Kidney (tissue), 14 donors: ENCODE measurements around the gene SPATA33. TPM values are rescaled to one million over a fixed set of nuclear protein-coding genes. Genes with fewer than 3 reads are reported as not detected.

ENCODE experiments used
- DNase-seq, 5 donors: peaks; one replicate each; pipeline ENCODE4 v3.0.0-alpha.2; 2013 to 2020
- FAIRE-seq: peaks from 2 replicates; lab custom pipeline; 2012; peaks lifted over from hg19 to GRCh38; lab: Jason Lieb, UNC
- H3K27ac ChIP-seq, 2 donors: one replicate each; pipeline ENCODE4 v1.7.0; 2013; ENCODE audit warnings: low read depth in 2 of 2, low read length in 2 of 2, inconsistent platforms in 1 of 2
- H3K27me3 ChIP-seq: one replicate; pipeline ENCODE4 v1.7.1; 2013; ENCODE audit warnings: low read length, inconsistent platforms; ENCODE audit not compliant: control insufficient read depth, insufficient read depth
- H3K36me3 ChIP-seq, 3 donors: one replicate each; pipeline versions ENCODE4 v1.7.0 to v1.7.1; 2013; ENCODE audit warnings: low read length in 3 of 3, control low read depth in 1 of 3, inconsistent platforms in 1 of 3; ENCODE audit not compliant: insufficient read depth in 3 of 3, control insufficient read depth in 2 of 3
- H3K4me1 ChIP-seq, 3 donors: one replicate each; pipeline versions ENCODE4 v1.7.0 to v1.7.1; 2013; ENCODE audit warnings: low read length in 3 of 3, inconsistent platforms in 1 of 3, low read depth in 1 of 3; ENCODE audit not compliant: control insufficient read depth in 2 of 3, insufficient read depth in 2 of 3
- H3K4me3 ChIP-seq, 3 donors: one replicate each; pipeline versions ENCODE4 v1.7.0 to v1.8.1; 2013; ENCODE audit warnings: low read length in 3 of 3, control low read depth in 1 of 3, inconsistent platforms in 1 of 3
- H3K9ac ChIP-seq, 3 donors: one replicate each; pipeline versions ENCODE4 v1.7.0 to v1.7.1; 2013; ENCODE audit warnings: low read length in 3 of 3, control low read depth in 1 of 3, inconsistent platforms in 1 of 3
- H3K9me3 ChIP-seq, 3 donors: one replicate each; pipeline versions ENCODE4 v1.7.0 to v1.7.1; 2013; ENCODE audit warnings: low read length in 3 of 3, control low read depth in 1 of 3, inconsistent platforms in 1 of 3; ENCODE audit not compliant: control insufficient read depth in 2 of 3, insufficient read depth in 1 of 3
- intact Hi-C: fragments of 100-400 bp; cut with DNase I; formaldehyde crosslinking; loops from one replicate; pipeline ENCODE4 v1.11.1; 2022
- polyA plus RNA-seq: library from polyadenylated mRNA; stranded (reverse); fragments of 350-450 nt; fragmentation: Illumina TruSeq; extraction: RNeasy Lipid Tissue Mini Kit (QIAGEN cat#74804); gene quantifications from one replicate; pipeline ENCODE4 v1.2.3, GENCODE V29; 2014; ENCODE audit warnings: low read depth, low replicate concordance; ENCODE audit not compliant: insufficient read depth
- total RNA-seq: library from RNA; stranded (reverse); fragmentation: NEBNext Ultra II Directional; extraction: Animal tissue kit (Norgen Biotek cat#: 25700); gene quantifications from one replicate; pipeline ENCODE4 v1.2.1, GENCODE V29; 2021
- TF ChIP-seq, protein P1 (sequence below): IDR thresholded peaks from 3 replicates; pipeline ENCODE4 v1.5.1; 2012; ENCODE audit warnings: mild to moderate bottlenecking, moderate library complexity, borderline replicate concordance; ENCODE audit not compliant: insufficient read depth; ENCODE audit errors: extremely low read depth
- donor health status: control.
- donor health status: control.
- donor health status: control.
- donor health status: control.
- donor health status: control.
- donor health status: DM: yes; HTN: yes; CAD: no.
- donor health status: Normal renal cell carcinoma (clear cell type).

Gene SPATA33
- total and polyA plus RNA-seq, 2 donors from 2014 or later, result 13.4 to 16.3 TPM

DNA sequence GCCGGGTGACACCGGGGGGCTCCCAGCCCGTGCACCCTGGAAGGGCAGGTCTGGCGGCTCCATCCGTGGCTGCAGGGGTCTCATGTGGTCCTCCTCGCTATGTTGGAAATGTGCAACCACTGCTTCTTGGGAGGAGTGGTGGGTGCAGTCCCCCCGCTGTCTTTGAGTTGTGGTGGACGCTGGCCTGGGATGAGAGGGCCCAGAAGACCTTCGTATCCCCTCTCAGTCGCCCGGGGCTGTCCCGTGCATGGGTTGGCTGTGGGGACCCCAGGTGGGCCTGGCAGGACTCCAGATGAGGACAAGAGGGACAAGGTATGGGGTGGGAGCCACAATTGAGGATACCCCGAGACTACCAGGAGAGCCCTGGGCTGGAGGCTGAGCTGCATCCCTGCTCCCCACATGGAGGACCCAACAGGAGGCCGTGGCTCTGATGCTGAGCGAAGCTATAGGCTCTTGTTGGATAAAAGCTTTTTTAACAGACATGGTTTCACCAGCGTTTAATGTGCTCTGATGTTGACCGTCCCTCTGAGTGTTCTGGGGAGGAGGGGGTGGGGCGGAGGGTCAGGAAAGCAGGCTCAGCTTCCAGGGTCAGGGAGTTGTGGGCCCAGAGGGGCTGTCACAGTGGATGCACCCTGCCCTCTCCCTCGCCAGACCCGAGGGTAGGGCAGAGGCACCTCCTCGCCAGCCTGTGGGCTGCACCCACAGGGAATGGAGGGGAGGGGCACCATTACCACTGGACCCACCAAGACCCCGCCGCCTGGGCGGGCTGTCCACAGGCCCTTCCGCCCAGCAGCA, 38.4 kb downstream of the SPATA33 start:
- H3K9me3 ChIP-seq, result no peaks in the 10 kb centered on the region
- H3K36me3 ChIP-seq, result peaks cover 3 to 28% (median 10%) of the 10 kb centered on the region in 3 donors
- H3K4me1 ChIP-seq, result peaks cover 0 to 11% (median 5%) of the 10 kb centered on the region in 3 donors
- peak in 3 of 5 donors; percentile 33 to 72 (median 50) for DNase-seq
- H3K27me3 ChIP-seq, result no peaks in the 10 kb centered on the region
- FAIRE-seq, result no peak
- no peak overlapping the region for H3K27ac ChIP-seq
- no peak overlapping the region for H3K9ac ChIP-seq
- H3K4me3 ChIP-seq, result no peak overlapping the region
- TF ChIP-seq, protein P1, sequence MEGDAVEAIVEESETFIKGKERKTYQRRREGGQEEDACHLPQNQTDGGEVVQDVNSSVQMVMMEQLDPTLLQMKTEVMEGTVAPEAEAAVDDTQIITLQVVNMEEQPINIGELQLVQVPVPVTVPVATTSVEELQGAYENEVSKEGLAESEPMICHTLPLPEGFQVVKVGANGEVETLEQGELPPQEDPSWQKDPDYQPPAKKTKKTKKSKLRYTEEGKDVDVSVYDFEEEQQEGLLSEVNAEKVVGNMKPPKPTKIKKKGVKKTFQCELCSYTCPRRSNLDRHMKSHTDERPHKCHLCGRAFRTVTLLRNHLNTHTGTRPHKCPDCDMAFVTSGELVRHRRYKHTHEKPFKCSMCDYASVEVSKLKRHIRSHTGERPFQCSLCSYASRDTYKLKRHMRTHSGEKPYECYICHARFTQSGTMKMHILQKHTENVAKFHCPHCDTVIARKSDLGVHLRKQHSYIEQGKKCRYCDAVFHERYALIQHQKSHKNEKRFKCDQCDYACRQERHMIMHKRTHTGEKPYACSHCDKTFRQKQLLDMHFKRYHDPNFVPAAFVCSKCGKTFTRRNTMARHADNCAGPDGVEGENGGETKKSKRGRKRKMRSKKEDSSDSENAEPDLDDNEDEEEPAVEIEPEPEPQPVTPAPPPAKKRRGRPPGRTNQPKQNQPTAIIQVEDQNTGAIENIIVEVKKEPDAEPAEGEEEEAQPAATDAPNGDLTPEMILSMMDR, result no peak
- intact Hi-C loops, result no loop called here

DNA sequence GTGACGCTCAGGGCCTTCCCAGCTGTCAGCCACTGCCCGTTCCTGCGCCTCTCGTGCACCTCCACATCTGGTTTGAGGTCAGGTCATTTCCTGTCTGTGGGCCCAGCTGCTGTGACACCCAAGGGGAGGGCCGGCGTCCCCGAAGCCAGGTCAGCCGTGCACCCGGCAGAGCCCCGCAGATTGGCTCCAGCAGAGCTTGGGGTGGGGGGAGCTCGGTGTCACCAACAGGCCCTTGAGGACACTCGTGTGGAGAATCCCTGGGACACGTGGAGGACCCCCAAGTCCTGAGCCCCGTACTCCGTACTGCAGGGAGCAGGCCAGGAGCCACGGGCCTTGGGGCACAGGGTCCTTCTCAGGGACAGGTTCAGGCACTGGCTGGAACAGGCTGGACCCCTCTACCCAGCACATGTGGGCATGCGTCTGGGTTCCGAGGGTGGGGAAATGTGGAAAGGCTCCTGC, 39.1 kb downstream of the SPATA33 start:
- H3K36me3 ChIP-seq, result peaks cover 0 to 22% (median 5%) of the 10 kb centered on the region in 3 donors
- no peaks in the 10 kb centered on the region for H3K9me3 ChIP-seq
- H3K4me3 ChIP-seq, result no peak overlapping the region
- TF ChIP-seq, protein P1, result no peak
- H3K4me1 ChIP-seq, result peaks cover 0 to 11% (median 5%) of the 10 kb centered on the region in 3 donors
- no peak overlapping the region for H3K9ac ChIP-seq
- H3K27me3 ChIP-seq, result no peaks in the 10 kb centered on the region
- intact Hi-C loops, result no loop called here
- peak in 3 of 5 donors; percentile 30 to 80 (median 56) for DNase-seq
- no peak overlapping the region for H3K27ac ChIP-seq
- FAIRE-seq, result no peak

DNA sequence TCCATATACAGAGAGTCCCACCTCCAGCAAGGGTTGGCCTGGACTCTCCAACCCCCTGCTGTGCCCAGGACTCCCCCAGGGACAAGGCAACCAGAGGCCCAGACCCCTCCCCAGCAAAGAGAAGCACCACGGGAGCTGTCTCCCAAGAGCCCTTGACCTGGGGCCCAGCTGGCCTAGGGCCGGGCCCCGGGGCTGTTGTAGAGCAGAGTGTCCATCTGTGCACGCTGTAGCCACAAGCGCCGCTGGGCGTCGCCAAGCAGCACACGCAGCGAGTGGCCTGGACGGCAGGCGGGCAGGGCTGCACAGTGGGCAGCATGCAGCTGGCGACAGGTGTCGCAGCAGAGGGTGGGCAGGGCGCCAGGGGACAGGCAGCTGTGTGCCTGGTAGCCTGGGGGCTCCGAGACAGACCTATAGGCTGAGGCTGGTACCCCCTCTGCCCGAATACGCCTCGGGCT, 39.6 kb downstream of the SPATA33 start:
- no peak overlapping the region for H3K27ac ChIP-seq
- no peaks in the 10 kb centered on the region for H3K27me3 ChIP-seq
- H3K9ac ChIP-seq, result no peak overlapping the region
- TF ChIP-seq, protein P1, result no peak
- intact Hi-C loops, result no loop called here
- DNase-seq (no peak), FAIRE-seq (no peak)
- H3K4me1 ChIP-seq, result peaks cover 0 to 12% (median 5%) of the 10 kb centered on the region in 3 donors
- no peak overlapping the region for H3K4me3 ChIP-seq
- no peaks in the 10 kb centered on the region for H3K9me3 ChIP-seq
- H3K36me3 ChIP-seq, result peaks cover 0 to 18% (median 5%) of the 10 kb centered on the region in 3 donors
